Testis (tissue), 3 donors: ENCODE data around the gene SYTL1. TPM values are rescaled to one million over a fixed set of nuclear protein-coding genes. Genes with fewer than 3 reads are reported as not detected.

ENCODE experiments used
- DNase-seq: peaks from one replicate; pipeline ENCODE4 v3.0.0-alpha.2; 2019
- H3K27ac ChIP-seq, 2 donors: fragments of 200-600 bp; sonication (generic); one replicate each; pipeline ENCODE4 v1.5.1; 2019
- H3K27me3 ChIP-seq: fragments of 200-600 bp; sonication (generic); one replicate; pipeline ENCODE4 v1.5.1; 2019
- H3K36me3 ChIP-seq: fragments of 200-600 bp; sonication (generic); one replicate; pipeline ENCODE4 v1.5.1; 2017; ENCODE audit warnings: low read depth; ENCODE audit errors: missing control alignments
- H3K4me1 ChIP-seq: fragments of 200-600 bp; sonication (generic); one replicate; pipeline ENCODE4 v1.5.1; 2019
- H3K4me3 ChIP-seq, 2 donors: fragments of 200-600 bp; sonication (generic); one replicate each; pipeline ENCODE4 v1.5.1; 2017 to 2019
- H3K9me3 ChIP-seq: fragments of 200-600 bp; sonication (generic); one replicate; pipeline ENCODE4 v1.5.1; 2017
- CTCF ChIP-seq, 3 experiments: fragments of 450-650 bp in 2 of 3; fragments of 200-600 bp in 1 of 3; sonication (generic) in 1 of 3; IDR thresholded peaks; one replicate each; pipeline ENCODE4 v1.5.1; 2016 to 2019; ENCODE audit warnings: antibody characterized with exemption in 3 of 3, mild to moderate bottlenecking in 2 of 3, moderate library complexity in 1 of 3
- POLR2A ChIP-seq: fragments of 450-650 bp; IDR thresholded peaks from one replicate; pipeline ENCODE4 v1.6.1; 2017; ENCODE audit warnings: antibody characterized with exemption, mild to moderate bottlenecking, moderate library complexity
- WGBS, 2 donors: methylation state at CpG; one replicate each; pipeline ENCODE4 v1.1.5; 2018; 5-methylcytosine and 5-hydroxymethylcytosine counted together
- intact Hi-C: fragments of 100-400 bp; cut with DNase I; formaldehyde crosslinking; loops from one replicate; pipeline ENCODE4 v1.15.1; 2023; ENCODE audit warnings: low total_unique reads
- polyA plus RNA-seq: library from polyadenylated mRNA; stranded (reverse); fragments of 350-450 nt; fragmentation: Illumina TruSeq; extraction: RNeasy Lipid Tissue Mini Kit (QIAGEN cat#74804); gene quantifications from one replicate; pipeline ENCODE4 v1.2.3, GENCODE V29; 2014; ENCODE audit warnings: low read depth, low replicate concordance; ENCODE audit not compliant: insufficient read depth
- total RNA-seq, 2 donors: library from RNA; depleted of rRNA; stranded (reverse); fragments of >200 nt; gene quantifications; one replicate each; pipeline ENCODE4 v1.2.3, GENCODE V29; 2016

The SYTL1 gene
- total and polyA plus RNA-seq, 3 donors from 2014 or later, result 2.3 to 6.0 (median 5.4) TPM

GRCh38 chr1:27322569-27323240 lies 19.1 kb upstream of the SYTL1 start:
- Histone ChIP-seq H3K27me3 (no peaks in the 10 kb centered on the region), H3K9me3 (no peaks in the 10 kb centered on the region), H3K36me3 (no peaks in the 10 kb centered on the region), H3K4me1 (peaks cover 14% of the 10 kb centered on the region), H3K4me3 (peak overlapping the region; percentile 89 to 94), H3K27ac (peak overlapping the region; percentile 78 to 85)
- DNase-seq, result no peak
- TF ChIP-seq CTCF (IDR thresholded peaks at IDR 0.05), result no peak
- no peak for TF ChIP-seq POLR2A
- 8 to 14% methylated on average over 6 to 10 of the region's 10 CpGs for WGBS, 2 donors
- intact Hi-C loops, result no loop called here

GRCh38 chr1:27325286-27325685 lies 16.5 kb upstream of the SYTL1 start:
- no peak for DNase-seq
- Histone ChIP-seq H3K27ac (no peak overlapping the region), H3K4me3 (no peak overlapping the region), H3K9me3 (no peaks in the 10 kb centered on the region), H3K36me3 (no peaks in the 10 kb centered on the region), H3K4me1 (peaks cover 19% of the 10 kb centered on the region), H3K27me3 (no peaks in the 10 kb centered on the region)
- 90 to 91% methylated on average over 15 of the region's 15 CpGs for WGBS, 2 donors
- intact Hi-C loops, result no loop called here
- TF ChIP-seq POLR2A (no peak), CTCF (IDR thresholded peaks at IDR 0.05) (no peak)

GRCh38 chr1:27327964-27328363 lies 13.9 kb upstream of the SYTL1 start:
- no peaks in the 10 kb centered on the region for H3K36me3 ChIP-seq
- no peaks in the 10 kb centered on the region for H3K9me3 ChIP-seq
- no peak overlapping the region for H3K4me3 ChIP-seq
- intact Hi-C loops, result no loop called here
- H3K4me1 ChIP-seq, result peaks cover 14% of the 10 kb centered on the region
- H3K27me3 ChIP-seq, result no peaks in the 10 kb centered on the region
- WGBS, 2 donors, result 81 to 89% methylated on average over 5 of the region's 5 CpGs
- DNase-seq, result no peak
- H3K27ac ChIP-seq, result no peak overlapping the region
- no peak for TF ChIP-seq POLR2A

- intact Hi-C loops, result no loop called here
- Histone ChIP-seq H3K9me3 (no peaks in the 10 kb centered on the region), H3K27me3 (no peaks in the 10 kb centered on the region), H3K4me1 (peaks cover 5% of the 10 kb centered on the region), H3K36me3 (no peaks in the 10 kb centered on the region), H3K27ac (no peak overlapping the region), H3K4me3 (no peak overlapping the region)
- TF ChIP-seq POLR2A (no peak), CTCF (IDR thresholded peaks at IDR 0.05) (no peak)
- no peak for DNase-seq
- WGBS, 2 donors, result 76 to 81% methylated on average over 8 of the region's 8 CpGs
Observed at GRCh38 chr1:27330786-27331185, 11.0 kb upstream of the SYTL1 start.

GRCh38 chr1:27331426-27331825 lies 10.4 kb upstream of the SYTL1 start:
- intact Hi-C loops, result no loop called here
- H3K4me1 ChIP-seq, result peaks cover 5% of the 10 kb centered on the region
- DNase-seq, result no peak
- no peaks in the 10 kb centered on the region for H3K36me3 ChIP-seq
- H3K27ac ChIP-seq, result no peak overlapping the region
- 93 to 97% methylated on average over 3 of the region's 3 CpGs for WGBS, 2 donors
- no peaks in the 10 kb centered on the region for H3K27me3 ChIP-seq
- TF ChIP-seq POLR2A (no peak), CTCF (IDR thresholded peaks at IDR 0.05) (no peak)
- H3K9me3 ChIP-seq, result no peaks in the 10 kb centered on the region
- H3K4me3 ChIP-seq, result no peak overlapping the region
